Stomach (tissue), 9 donors: ENCODE measurements around the gene POMGNT2. TPM values are rescaled to one million over a fixed set of nuclear protein-coding genes. Genes with fewer than 3 reads are reported as not detected.

ENCODE experiments used
- DNase-seq, 2 donors: peaks; one replicate each; pipeline versions ENCODE4 v3.0.0 to v3.0.0-alpha.2; 2013 to 2019
- H3K27ac ChIP-seq, 5 donors: fragments of 200-600 bp in 4 of 5; sonication (generic) in 4 of 5; one replicate each; pipeline ENCODE4 v1.5.1; 2013 to 2019; ENCODE audit warnings: mild to moderate bottlenecking in 1 of 5, moderate library complexity in 1 of 5
- H3K27me3 ChIP-seq, 3 donors: fragments of 200-600 bp; sonication (generic); one replicate each; pipeline ENCODE4 v1.5.1; 2017 to 2019; ENCODE audit warnings: mixed run types in 1 of 3
- H3K36me3 ChIP-seq, 4 donors: fragments of 200-600 bp; sonication (generic); 1 replicate in 3 of 4; 2 replicates in 1 of 4; pipeline ENCODE4 v1.5.1; 2016 to 2019
- H3K4me1 ChIP-seq, 4 donors: fragments of 200-600 bp; sonication (generic); one replicate each; pipeline ENCODE4 v1.5.1; 2016 to 2019
- H3K4me3 ChIP-seq, 4 donors: fragments of 200-600 bp; sonication (generic) in 3 of 4; one replicate each; pipeline ENCODE4 v1.5.1; 2016 to 2019; ENCODE audit warnings: mild to moderate bottlenecking in 1 of 4
- H3K9me3 ChIP-seq, 4 donors: fragments of 200-600 bp; sonication (generic); one replicate each; pipeline ENCODE4 v1.5.1; 2016 to 2019
- CTCF ChIP-seq, 7 experiments: fragments of 450-650 bp in 4 of 7; fragments of 200-600 bp in 3 of 7; sonication (generic) in 3 of 7; IDR thresholded peaks; one replicate each; pipeline ENCODE4 v1.5.1; 2016 to 2019; ENCODE audit warnings: antibody characterized with exemption in 7 of 7, control low read depth in 2 of 7, mild to moderate bottlenecking in 1 of 7
- EP300 ChIP-seq: sonication (generic); formaldehyde crosslinking; IDR thresholded peaks from one replicate; pipeline ENCODE4 v1.6.1; 2017; ENCODE audit warnings: antibody characterized with exemption
- POLR2A ChIP-seq, 4 donors: fragments of 450-650 bp; IDR thresholded peaks; one replicate each; pipeline ENCODE4 v1.6.1; 2016; ENCODE audit warnings: antibody characterized with exemption in 4 of 4, control low read depth in 2 of 4, mild to moderate bottlenecking in 1 of 4, moderate library complexity in 1 of 4
- POLR2AphosphoS5 ChIP-seq, 3 donors: sonication (generic); formaldehyde crosslinking; IDR thresholded peaks; one replicate each; pipeline ENCODE4 v1.6.1; 2016; ENCODE audit warnings: antibody characterized with exemption in 3 of 3
- WGBS, 5 donors: extraction: QIAGEN DNeasy Blood & Tissue Kit in 3 of 5; methylation state at CpG; one replicate each; pipeline versions ENCODE4 v1.1.5 to v1.1.7; 2013 to 2018; 5-methylcytosine and 5-hydroxymethylcytosine counted together
- intact Hi-C: fragments of 100-400 bp; cut with DNase I; formaldehyde crosslinking; loops from one replicate; pipeline ENCODE4 v1.15.1; 2023; ENCODE audit warnings: low total_unique reads
- polyA plus RNA-seq, 3 donors: library from polyadenylated mRNA; stranded (reverse); fragments of 200-250 nt; gene quantifications; one replicate each; pipeline ENCODE4 v1.2.3, GENCODE V29; 2013
- total RNA-seq, 5 donors: library from RNA; depleted of rRNA; stranded (reverse); fragments of >200 nt; gene quantifications; one replicate each; pipeline versions ENCODE4 v1.1.0 to v1.2.3, GENCODE V29; 2014 to 2016
- donor health status: healthy with polysubstance abuse.
- donor health status: Bipolar disorder and iron deficiency.
- donor health status: healthy.

The POMGNT2 gene
- total and polyA plus RNA-seq, 8 donors, result 5.3 to 48.1 (median 8.7) TPM

- no peak for TF ChIP-seq EP300
- TF ChIP-seq POLR2AphosphoS5 (IDR thresholded peaks at IDR 0.05), result no peak
- TF ChIP-seq POLR2A (IDR thresholded peaks at IDR 0.05), result no peak
- TF ChIP-seq CTCF (IDR thresholded peaks at IDR 0.05), result no peak
- Histone ChIP-seq H3K27me3 (no peaks in the 10 kb centered on the region), H3K36me3 (peaks cover 18 to 36% (median 26%) of the 10 kb centered on the region in 4 donors), H3K9me3 (no peaks in the 10 kb centered on the region), H3K27ac (no peak overlapping the region), H3K4me3 (no peak overlapping the region), H3K4me1 (peaks cover 0 to 3% (median 0%) of the 10 kb centered on the region in 4 donors)
- 72 to 80% (median 79%) methylated on average over 4 of the region's 4 CpGs for WGBS, 5 donors
- DNase-seq, result peak in 1 of 2 donors; percentile 25
- intact Hi-C loops, result no loop called here
Measured at GRCh38 chr3:43076857-43077256, 29.0 kb downstream of the POMGNT2 start.

- no peak overlapping the region for H3K4me3 ChIP-seq
- peaks cover 18 to 28% (median 22%) of the 10 kb centered on the region in 4 donors for H3K36me3 ChIP-seq
- no peak for DNase-seq
- no peak overlapping the region for H3K27ac ChIP-seq
- H3K4me1 ChIP-seq, result peaks cover 0 to 3% (median 0%) of the 10 kb centered on the region in 4 donors
- H3K9me3 ChIP-seq, result no peaks in the 10 kb centered on the region
- TF ChIP-seq POLR2A (IDR thresholded peaks at IDR 0.05) (no peak), POLR2AphosphoS5 (IDR thresholded peaks at IDR 0.05) (no peak), CTCF (IDR thresholded peaks at IDR 0.05) (no peak), EP300 (no peak)
- 64 to 77% (median 73%) methylated on average over 4 to 5 of the region's 5 CpGs for WGBS, 5 donors
- intact Hi-C loops, result no loop called here
- H3K27me3 ChIP-seq, result no peaks in the 10 kb centered on the region
Measured at GRCh38 chr3:43075904-43076661, 29.8 kb downstream of the POMGNT2 start.

GRCh38 chr3:43074901-43075689, 30.8 kb downstream of the POMGNT2 start:
- peaks cover 0 to 3% (median 0%) of the 10 kb centered on the region in 4 donors for H3K4me1 ChIP-seq
- TF ChIP-seq CTCF (IDR thresholded peaks at IDR 0.05) (no peak), POLR2A (IDR thresholded peaks at IDR 0.05) (no peak), POLR2AphosphoS5 (IDR thresholded peaks at IDR 0.05) (no peak), EP300 (no peak)
- H3K9me3 ChIP-seq, result no peaks in the 10 kb centered on the region
- H3K36me3 ChIP-seq, result peaks cover 8 to 19% (median 12%) of the 10 kb centered on the region in 4 donors
- H3K4me3 ChIP-seq, result no peak overlapping the region
- DNase-seq, result no peak
- no peak overlapping the region for H3K27ac ChIP-seq
- intact Hi-C loops, result no loop called here
- 90 to 93% (median 92%) methylated on average over 5 of the region's 5 CpGs for WGBS, 5 donors
- H3K27me3 ChIP-seq, result no peaks in the 10 kb centered on the region

- no peaks in the 10 kb centered on the region for H3K9me3 ChIP-seq
- no peak overlapping the region for H3K4me3 ChIP-seq
- H3K4me1 ChIP-seq, result peaks cover 0 to 3% (median 0%) of the 10 kb centered on the region in 4 donors
- H3K27me3 ChIP-seq, result no peaks in the 10 kb centered on the region
- intact Hi-C loops, result no loop called here
- H3K36me3 ChIP-seq, result peaks cover 2 to 12% (median 6%) of the 10 kb centered on the region in 4 donors
- 43 to 61% (median 55%) methylated on average over 4 of the region's 4 CpGs for WGBS, 5 donors
- DNase-seq, result no peak
- no peak overlapping the region for H3K27ac ChIP-seq
- no peak for TF ChIP-seq CTCF (IDR thresholded peaks at IDR 0.05)
- TF ChIP-seq EP300, result no peak
Measured at GRCh38 chr3:43074482-43074881, 31.4 kb downstream of the POMGNT2 start.
